ENCODE results near the gene PRR5L. TPM values are rescaled to one million over a fixed set of nuclear protein-coding genes. Genes with fewer than 3 reads are reported as not detected.
A peak's percentile ranks its signal among the peaks of the same experiment; 100 is the strongest.
"Not testable (repeated sequence)": the region's sequence is repeated elsewhere in the genome, so short reads cannot be mapped to it uniquely, and the experiment has no call there.

The PRR5L gene
- total and polyA plus RNA-seq, 2 donors (not counting 1 experiment from before 2014, with no cell fraction given): 4.0 to 5.9 TPM

DNA sequence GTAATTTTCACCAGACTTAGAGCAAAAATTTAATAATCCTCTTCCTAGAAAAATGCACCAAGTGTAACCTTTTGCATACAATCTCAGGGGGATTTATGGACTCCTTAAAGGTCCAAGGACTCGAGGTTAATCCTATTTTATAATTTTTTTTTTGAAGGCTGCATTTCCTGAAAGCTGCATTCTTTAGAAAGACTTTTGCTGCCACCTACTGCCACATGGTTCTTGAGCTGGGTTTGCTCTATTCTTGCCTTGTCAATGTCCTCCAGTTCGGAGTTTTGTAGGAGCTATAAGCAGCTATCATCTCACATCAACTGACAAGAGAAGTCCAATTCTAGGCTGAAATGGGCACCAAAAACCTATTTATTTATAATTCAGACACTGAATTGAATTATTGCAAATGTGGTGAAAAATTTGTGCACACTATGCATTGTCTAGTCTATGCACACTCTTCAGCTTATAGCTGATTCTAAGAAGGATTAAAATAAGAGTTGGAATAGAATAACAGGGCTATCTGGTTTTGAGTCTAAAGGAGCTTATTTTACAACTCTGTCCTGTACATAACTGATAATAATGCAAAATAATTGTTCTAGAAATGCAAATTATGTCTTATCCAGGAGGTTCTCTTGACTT, 182.7 kb downstream of the PRR5L start:
- no peaks in the 10 kb centered on the region for H4K20me1 ChIP-seq (ENCODE audit: control insufficient read depth, insufficient read depth, low read length, poor library complexity, severe bottlenecking)
- no peaks in the 10 kb centered on the region for H3K4me1 ChIP-seq (ENCODE audit: control insufficient read depth in 2 of 2, insufficient read depth in 2 of 2, low read length in 2 of 2)
- H3K36me3 ChIP-seq (replicated peaks in 1 of 2; ENCODE audit: control extremely low read depth in 1 of 2, control insufficient read depth in 1 of 2, extremely low read depth in 1 of 2, insufficient read depth in 2 of 2, low read length in 1 of 2): peaks cover 0 to 2% of the 10 kb centered on the region in 2 experiments
- no CpG with 5 or more reads among the region's 2 CpGs for WGBS (ENCODE audit: insufficient coverage)
- H3K79me2 ChIP-seq (ENCODE audit: control insufficient read depth, insufficient read depth, low read length): peaks cover 5% of the 10 kb centered on the region
- intact Hi-C loops (cut with micrococcal nuclease): loop anchor here (1.0 to 5.0 kb wide), 5 partner anchors 13 to 862 kb away; partner anchors contain the start of gene FJX1
- ATAC-seq (ENCODE audit: low read depth) (no peak), DNase-seq (peak; percentile 65)
- Mint-ChIP-seq H3K4me1 (no peaks in the 10 kb centered on the region), H3K27me3 (no peaks in the 10 kb centered on the region), H3K4me3 (no peak overlapping the region), H3K9me3 (ENCODE audit: insufficient read depth) (no peaks in the 10 kb centered on the region), H3K27ac (no peak overlapping the region)
- no peak overlapping the region for H3K9ac ChIP-seq (ENCODE audit: low read length)
- no peak for TF ChIP-seq EZH2 (IDR thresholded peaks at IDR 0.05; ENCODE audit: borderline replicate concordance, insufficient read depth, low read depth, low read length, poor library complexity, severe bottlenecking)
- TF ChIP-seq, protein P1, sequence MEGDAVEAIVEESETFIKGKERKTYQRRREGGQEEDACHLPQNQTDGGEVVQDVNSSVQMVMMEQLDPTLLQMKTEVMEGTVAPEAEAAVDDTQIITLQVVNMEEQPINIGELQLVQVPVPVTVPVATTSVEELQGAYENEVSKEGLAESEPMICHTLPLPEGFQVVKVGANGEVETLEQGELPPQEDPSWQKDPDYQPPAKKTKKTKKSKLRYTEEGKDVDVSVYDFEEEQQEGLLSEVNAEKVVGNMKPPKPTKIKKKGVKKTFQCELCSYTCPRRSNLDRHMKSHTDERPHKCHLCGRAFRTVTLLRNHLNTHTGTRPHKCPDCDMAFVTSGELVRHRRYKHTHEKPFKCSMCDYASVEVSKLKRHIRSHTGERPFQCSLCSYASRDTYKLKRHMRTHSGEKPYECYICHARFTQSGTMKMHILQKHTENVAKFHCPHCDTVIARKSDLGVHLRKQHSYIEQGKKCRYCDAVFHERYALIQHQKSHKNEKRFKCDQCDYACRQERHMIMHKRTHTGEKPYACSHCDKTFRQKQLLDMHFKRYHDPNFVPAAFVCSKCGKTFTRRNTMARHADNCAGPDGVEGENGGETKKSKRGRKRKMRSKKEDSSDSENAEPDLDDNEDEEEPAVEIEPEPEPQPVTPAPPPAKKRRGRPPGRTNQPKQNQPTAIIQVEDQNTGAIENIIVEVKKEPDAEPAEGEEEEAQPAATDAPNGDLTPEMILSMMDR (IDR thresholded peaks at IDR 0.05): peak; percentile 63
- no peak overlapping the region for H3K27ac ChIP-seq (ENCODE audit: low read length in 2 of 2)
- no peak overlapping the region for H2AFZ ChIP-seq (ENCODE audit: insufficient read depth, low read depth, low read length, poor library complexity, severe bottlenecking)
- H3K4me3 ChIP-seq (ENCODE audit: control extremely low read depth in 1 of 5, extremely low read depth in 1 of 5, insufficient read depth in 1 of 5, low read depth in 2 of 5, low read length in 4 of 5): no peak overlapping the region
- H3K4me2 ChIP-seq (replicated peaks; ENCODE audit: low read depth, low read length, poor library complexity, severe bottlenecking): no peak overlapping the region
- ChIA-PET CTCF (interaction anchor here (0.7 to 6.4 kb wide), 33 partner anchors 9 to 863 kb away, joined by 3 to 167 read pairs (median 5); partner anchors contain the start of genes COMMD9, PRR5L and TRAF6), POLR2A (no interaction called here)
- H3K9me3 ChIP-seq (ENCODE audit: control extremely low read depth in 1 of 3, control insufficient read depth in 2 of 3, insufficient read depth in 1 of 3, low read length in 2 of 3): no peaks in the 10 kb centered on the region
- no peaks in the 10 kb centered on the region for H3K27me3 ChIP-seq (replicated peaks in 1 of 4; ENCODE audit: control extremely low read depth in 1 of 4, control insufficient read depth in 3 of 4, insufficient read depth in 4 of 4, low read length in 3 of 4)

DNA sequence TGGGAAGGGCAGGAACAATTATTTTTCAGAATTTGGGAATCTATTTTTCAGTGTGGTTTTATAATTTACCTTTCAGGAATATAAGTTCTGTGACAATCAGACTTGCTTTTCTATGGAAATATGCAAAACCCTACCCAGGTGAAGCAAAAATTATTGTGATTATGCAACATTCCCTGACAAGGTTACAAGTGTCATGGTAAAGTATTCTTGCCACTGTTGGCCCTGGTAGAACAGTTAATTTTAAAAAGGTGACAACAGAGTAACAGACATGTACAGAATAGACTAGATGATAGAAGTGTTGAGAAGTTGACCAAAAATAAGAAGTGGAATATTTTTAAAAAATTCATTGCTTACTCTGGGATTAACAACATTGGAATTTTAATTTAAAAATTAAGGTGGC, 184.7 kb downstream of the PRR5L start:
- Mint-ChIP-seq H3K4me1 (peaks cover 6% of the 10 kb centered on the region), H3K9me3 (ENCODE audit: insufficient read depth) (no peaks in the 10 kb centered on the region), H3K27me3 (no peaks in the 10 kb centered on the region), H3K27ac (no peak overlapping the region), H3K4me3 (no peak overlapping the region)
- DNase-seq (no peak), ATAC-seq (ENCODE audit: low read depth) (no peak)
- Histone ChIP-seq H3K79me2 (ENCODE audit: control insufficient read depth, insufficient read depth, low read length) (peaks cover 5% of the 10 kb centered on the region), H2AFZ (ENCODE audit: insufficient read depth, low read depth, low read length, poor library complexity, severe bottlenecking) (no peak overlapping the region), H3K9ac (ENCODE audit: low read length) (no peak overlapping the region), H3K27ac (ENCODE audit: low read length in 2 of 2) (no peak overlapping the region), H3K4me3 (ENCODE audit: control extremely low read depth in 1 of 5, extremely low read depth in 1 of 5, insufficient read depth in 1 of 5, low read depth in 2 of 5, low read length in 4 of 5) (no peak overlapping the region), H3K36me3 (replicated peaks in 1 of 2; ENCODE audit: control extremely low read depth in 1 of 2, control insufficient read depth in 1 of 2, extremely low read depth in 1 of 2, insufficient read depth in 2 of 2, low read length in 1 of 2) (peaks cover 0 to 3% of the 10 kb centered on the region in 2 experiments), H3K27me3 (replicated peaks in 1 of 4; ENCODE audit: control extremely low read depth in 1 of 4, control insufficient read depth in 3 of 4, insufficient read depth in 4 of 4, low read length in 3 of 4) (no peaks in the 10 kb centered on the region), H3K4me1 (ENCODE audit: control insufficient read depth in 2 of 2, insufficient read depth in 2 of 2, low read length in 2 of 2) (no peaks in the 10 kb centered on the region), H4K20me1 (ENCODE audit: control insufficient read depth, insufficient read depth, low read length, poor library complexity, severe bottlenecking) (no peaks in the 10 kb centered on the region), H3K9me3 (ENCODE audit: control extremely low read depth in 1 of 3, control insufficient read depth in 2 of 3, insufficient read depth in 1 of 3, low read length in 2 of 3) (no peaks in the 10 kb centered on the region), H3K4me2 (replicated peaks; ENCODE audit: low read depth, low read length, poor library complexity, severe bottlenecking) (no peak overlapping the region)
- intact Hi-C loops (cut with micrococcal nuclease): no loop called here
- ChIA-PET POLR2A (no interaction called here), CTCF (interaction anchor here (1.7 to 6.4 kb wide), 2 partner anchors 12 to 188 kb away, joined by 7 to 167 read pairs; partner anchors contain the start of genes COMMD9 and PRR5L)
- no peak for TF ChIP-seq EZH2 (IDR thresholded peaks at IDR 0.05; ENCODE audit: borderline replicate concordance, insufficient read depth, low read depth, low read length, poor library complexity, severe bottlenecking)
- TF ChIP-seq, protein P1 (IDR thresholded peaks at IDR 0.05): no peak

DNA sequence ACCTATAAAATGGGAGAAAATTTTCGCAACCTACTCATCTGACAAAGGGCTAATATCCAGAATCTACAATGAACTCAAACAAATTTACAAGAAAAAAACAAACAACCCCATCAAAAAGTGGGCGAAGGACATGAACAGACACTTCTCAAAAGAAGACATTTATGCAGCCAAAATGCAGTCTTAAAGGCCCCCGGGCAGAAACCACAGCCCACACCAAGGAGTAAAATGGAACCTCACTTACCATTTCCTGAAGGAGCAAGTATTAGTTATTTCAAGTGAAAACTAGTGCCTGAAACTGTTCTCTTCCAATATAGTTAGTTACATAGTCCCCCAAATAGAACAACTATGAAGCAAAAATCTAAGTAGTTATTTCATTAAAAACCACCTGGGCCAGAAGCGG, 187.0 kb downstream of the PRR5L start:
- H3K36me3 ChIP-seq (replicated peaks in 1 of 2; ENCODE audit: control extremely low read depth in 1 of 2, control insufficient read depth in 1 of 2, extremely low read depth in 1 of 2, insufficient read depth in 2 of 2, low read length in 1 of 2); H4K20me1 ChIP-seq (ENCODE audit: control insufficient read depth, insufficient read depth, low read length, poor library complexity, severe bottlenecking); H3K27me3 Mint-ChIP-seq; H3K9me3 Mint-ChIP-seq (ENCODE audit: insufficient read depth); H3K9ac ChIP-seq (ENCODE audit: low read length); H3K27ac ChIP-seq (ENCODE audit: low read length in 2 of 2); H2AFZ ChIP-seq (ENCODE audit: insufficient read depth, low read depth, low read length, poor library complexity, severe bottlenecking); CTCF ChIA-PET; H3K79me2 ChIP-seq (ENCODE audit: control insufficient read depth, insufficient read depth, low read length); H3K27me3 ChIP-seq (replicated peaks in 1 of 4; ENCODE audit: control extremely low read depth in 1 of 4, control insufficient read depth in 3 of 4, insufficient read depth in 4 of 4, low read length in 3 of 4); ATAC-seq (ENCODE audit: low read depth); H3K27ac Mint-ChIP-seq; DNase-seq; POLR2A ChIA-PET; H3K9me3 ChIP-seq (ENCODE audit: control extremely low read depth in 1 of 3, control insufficient read depth in 2 of 3, insufficient read depth in 1 of 3, low read length in 2 of 3); H3K4me3 ChIP-seq (ENCODE audit: control extremely low read depth in 1 of 5, extremely low read depth in 1 of 5, insufficient read depth in 1 of 5, low read depth in 2 of 5, low read length in 4 of 5); H3K4me2 ChIP-seq (replicated peaks; ENCODE audit: low read depth, low read length, poor library complexity, severe bottlenecking); H3K4me3 Mint-ChIP-seq; intact Hi-C loops (cut with micrococcal nuclease): not testable (repeated sequence)
- peaks cover 17% of the 10 kb centered on the region for H3K4me1 Mint-ChIP-seq
- peaks cover 15% of the 10 kb centered on the region in 2 donors for H3K4me1 ChIP-seq (ENCODE audit: control insufficient read depth in 2 of 2, insufficient read depth in 2 of 2, low read length in 2 of 2)
- no CpG with 5 or more reads among the region's 4 CpGs for WGBS (ENCODE audit: insufficient coverage)
